ENCODE results near the gene CCNQ.

DNA sequence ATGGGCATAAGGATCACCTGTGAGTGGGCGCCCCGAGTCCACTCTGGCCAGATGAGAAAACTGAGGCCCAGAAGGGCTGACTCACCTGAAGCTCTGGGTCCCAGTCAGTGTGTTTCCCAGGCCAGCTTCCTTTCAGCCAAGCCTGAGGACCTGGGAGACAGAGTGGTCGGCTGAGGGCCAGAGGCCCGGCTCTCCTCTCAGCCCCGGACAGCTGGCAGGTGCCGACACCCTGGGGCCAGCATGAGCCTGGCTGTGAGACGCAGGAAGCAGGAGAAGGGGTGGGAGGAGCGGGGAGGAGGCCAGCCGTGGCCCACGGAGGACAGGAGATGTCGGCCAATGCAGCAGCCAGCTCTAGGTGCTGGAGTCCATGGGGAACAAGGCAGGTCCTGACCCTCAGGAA is 52.6 kb downstream of the CCNQ start:
- TF ChIP-seq GATA3 (IDR thresholded peaks at IDR 0.05; ENCODE audit: low read depth, low read length) (no peak), GATA2 (IDR thresholded peaks at IDR 0.05; ENCODE audit: low read depth, low read length) (no peak)
